GF-D8 (cell line): Measurements from ENCODE around the gene IRF7.
"Not testable (repeated sequence)": the region's sequence is repeated elsewhere in the genome, so short reads cannot be mapped to it uniquely, and the experiment has no call there.

Source experiments
- DNase-seq: peaks from one replicate; lab custom pipeline; 2025; lab: John Stamatoyannopoulos, UW

IRF7 gene

DNA sequence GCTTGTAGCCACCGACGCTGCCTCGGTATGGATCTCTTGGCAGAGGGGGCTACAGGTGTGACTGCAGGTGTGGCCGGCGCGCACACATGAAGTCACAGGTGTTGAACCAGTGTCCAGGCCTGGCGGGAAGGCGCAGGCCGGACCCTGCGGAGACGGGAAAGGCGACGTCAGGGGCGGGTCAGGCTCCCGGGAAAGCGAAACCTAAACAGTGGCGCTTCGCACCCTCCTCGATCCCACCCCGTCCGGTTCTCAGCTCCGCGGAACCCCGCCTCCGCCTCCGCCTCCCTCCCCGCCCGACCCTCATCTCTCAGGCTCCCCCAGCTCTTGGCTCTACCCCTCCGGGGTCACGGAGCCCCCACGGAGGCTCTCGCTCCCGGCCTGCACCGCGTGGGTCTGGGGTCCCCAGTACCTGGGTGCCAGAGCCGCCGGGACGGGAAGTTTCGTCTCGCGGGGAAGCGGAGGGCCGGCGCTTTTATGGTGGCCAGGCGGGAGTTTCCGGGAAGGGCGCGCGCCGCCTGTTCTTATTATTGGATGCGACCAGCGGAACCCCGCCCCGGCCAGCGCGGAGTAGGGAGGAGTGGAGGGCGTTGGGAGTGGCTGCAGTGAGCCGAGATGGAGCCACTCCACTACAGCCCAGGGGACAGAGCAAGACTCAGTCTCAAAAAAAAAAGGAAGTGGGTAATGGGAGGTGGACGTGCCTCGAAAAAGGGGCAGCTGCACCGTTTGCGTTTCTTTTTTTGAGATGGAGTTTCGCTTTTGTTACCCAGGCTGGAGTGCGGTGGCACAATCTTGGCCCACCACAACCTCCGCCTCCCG lies at the start of gene IRF7:
Gene IRF7 (minus strand): TSS at position 447 of the 816 bp plus-strand sequence. CDS start 586 bp downstream, outside the sequence.
- DNase-seq = peak; percentile 75

GRCh38 chr11:665062-665703 lies 49.4 kb upstream of the IRF7 start:
- DNase-seq = no peak

- DNase-seq = no peak
Observed at GRCh38 chr11:662689-663274, 47.0 kb upstream of the IRF7 start.

DNA sequence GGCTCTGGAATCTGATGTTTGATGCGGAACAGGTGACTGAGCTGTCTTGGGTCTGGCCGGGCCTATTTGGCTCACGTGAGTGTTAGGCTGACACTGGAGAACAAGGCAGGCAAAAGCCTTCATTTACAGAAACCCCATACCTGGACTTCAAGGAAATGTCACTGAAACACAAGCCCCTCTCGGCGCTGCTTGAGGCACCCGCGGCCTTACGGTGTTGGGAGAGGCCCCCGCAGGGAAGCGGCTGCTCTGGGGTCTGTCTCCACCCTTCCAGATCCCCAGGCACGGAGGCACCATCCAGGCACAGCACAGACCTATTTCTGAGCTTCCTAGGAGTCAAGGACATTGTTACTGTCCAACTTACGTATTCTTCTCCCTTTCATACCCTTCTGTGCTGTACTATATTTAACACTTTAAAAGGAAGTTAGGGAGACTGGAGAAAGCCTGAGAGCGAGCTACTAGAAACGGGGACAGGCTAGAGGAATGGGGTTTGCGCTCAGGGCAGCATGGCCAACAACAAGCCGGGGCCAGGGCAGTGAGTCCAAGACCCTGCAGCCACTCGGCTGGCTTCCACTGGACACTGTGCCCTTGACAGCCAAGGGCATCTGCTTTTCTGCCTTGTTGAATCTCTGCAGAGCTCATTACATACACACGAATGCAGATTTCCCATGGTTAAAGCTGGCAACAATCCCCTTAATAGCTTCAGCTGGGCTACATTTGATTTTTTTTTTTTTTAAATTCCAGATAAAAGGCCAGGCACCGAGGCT lies 45.1 kb upstream of the IRF7 start:
- DNase-seq = no peak

DNA sequence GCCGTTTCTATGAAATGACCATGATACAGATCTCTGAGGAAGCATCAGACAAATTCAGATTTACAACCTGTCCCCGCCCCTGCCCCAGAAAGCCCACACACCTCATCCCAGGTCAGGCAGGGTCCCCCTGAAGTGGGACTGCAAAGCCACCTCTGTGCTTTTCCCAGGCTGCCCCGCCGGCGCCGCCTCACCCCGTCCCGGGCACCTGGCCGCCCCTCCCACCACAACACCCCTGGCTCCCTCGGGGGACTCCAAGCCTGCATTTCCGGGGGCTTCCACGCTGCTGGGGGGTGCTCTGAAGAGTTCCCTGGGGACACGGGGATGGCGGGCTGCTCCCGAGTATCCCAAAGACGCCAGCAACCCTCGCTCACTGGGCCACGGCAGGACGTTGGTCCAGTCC lies 44.5 kb upstream of the IRF7 start:
- DNase-seq = no peak

DNA sequence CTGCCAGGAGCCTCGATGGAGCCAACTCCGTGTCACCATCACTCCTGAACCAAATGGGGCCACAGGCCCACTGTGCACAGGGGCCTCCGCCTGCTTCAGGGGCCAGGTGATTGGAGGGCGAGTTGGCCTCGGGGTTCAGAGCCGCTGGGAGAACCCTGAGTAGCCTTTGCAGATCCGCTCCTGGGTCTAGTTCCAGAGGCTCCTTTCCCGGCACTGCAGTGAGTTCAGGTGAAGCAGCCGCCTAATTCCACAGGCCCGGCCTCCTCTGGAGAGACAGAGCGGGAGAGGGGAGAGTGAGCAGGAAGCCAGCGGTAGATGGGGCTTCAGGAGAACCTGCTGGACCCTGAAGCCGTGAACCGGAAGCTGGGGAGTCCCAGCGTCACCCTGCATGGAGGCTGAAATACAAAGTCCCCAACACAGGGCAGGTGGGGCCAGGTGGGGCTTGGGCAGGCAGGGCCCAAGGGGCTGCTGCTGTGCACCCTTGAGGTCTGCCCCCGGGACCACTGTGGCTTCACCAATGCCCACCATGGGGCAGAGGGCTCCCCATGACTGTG lies 43.9 kb upstream of the IRF7 start:
- DNase-seq = no peak

- DNase-seq = no peak
Observed at GRCh38 chr11:657691-658126, 42.0 kb upstream of the IRF7 start.

DNA sequence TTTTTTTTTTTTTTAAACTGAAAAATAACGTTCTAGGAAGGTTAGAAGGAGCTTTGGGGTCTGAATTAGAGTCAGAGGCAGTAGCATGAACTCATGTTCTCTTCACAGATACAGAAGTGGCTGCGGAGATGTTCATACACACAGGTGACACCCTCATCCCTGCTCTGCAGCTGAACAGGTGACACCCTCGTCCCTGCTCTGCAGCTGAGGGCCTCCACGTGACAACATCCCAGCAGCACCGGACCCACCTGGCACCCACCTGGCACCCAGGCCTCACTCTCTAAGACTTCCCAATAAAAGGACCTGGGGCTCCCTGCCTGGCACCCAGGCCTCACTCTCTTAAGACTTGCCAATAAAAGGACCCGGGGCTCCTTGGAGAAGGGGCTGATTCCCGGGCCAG lies 41.1 kb upstream of the IRF7 start:
- DNase-seq = no peak

GRCh38 chr11:656426-656825 lies 40.7 kb upstream of the IRF7 start:
- no peak for DNase-seq

GRCh38 chr11:655036-655726 lies 39.4 kb upstream of the IRF7 start:
- no peak for DNase-seq

DNA sequence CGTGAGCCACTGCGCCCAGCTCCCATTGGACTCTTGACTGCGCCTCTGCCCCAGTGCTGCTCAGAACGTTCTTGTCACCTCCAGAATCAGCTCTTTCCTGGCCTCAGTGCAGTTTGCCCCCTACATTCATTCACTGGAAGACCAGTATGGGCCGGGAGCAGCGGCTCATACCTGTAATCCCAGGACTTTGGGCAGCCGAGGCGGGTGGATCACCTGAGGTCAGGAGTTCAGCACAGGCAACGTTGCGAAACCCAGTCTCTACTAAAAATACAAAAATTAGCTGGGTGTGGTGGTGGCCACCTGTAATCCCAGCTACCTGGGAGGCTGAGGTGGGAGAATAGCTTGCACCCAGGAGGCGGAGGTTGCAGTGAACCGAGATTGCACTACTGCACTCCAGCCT lies 38.7 kb upstream of the IRF7 start:
- not testable (repeated sequence) for DNase-seq

- no peak for DNase-seq
Observed at GRCh38 chr11:653837-654236, 38.1 kb upstream of the IRF7 start.

DNA sequence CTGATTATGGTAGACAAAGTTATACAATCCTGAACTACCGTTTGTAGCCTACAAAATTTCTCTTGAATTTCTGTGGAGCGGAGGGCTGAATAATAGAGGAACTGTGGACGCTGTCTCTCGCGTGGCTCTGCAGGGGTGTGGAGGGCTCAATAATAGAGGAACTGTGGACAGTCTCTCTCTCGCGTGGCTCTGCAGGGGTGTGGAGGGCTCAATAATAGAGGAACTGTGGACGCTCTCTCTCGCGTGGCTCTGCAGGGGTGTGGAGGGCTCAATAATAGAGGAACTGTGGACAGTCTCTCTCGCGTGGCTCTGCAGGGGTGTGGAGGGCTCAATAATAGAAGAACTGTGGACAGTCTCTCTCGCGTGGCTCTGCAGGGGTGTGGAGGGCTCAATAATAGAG lies 37.4 kb upstream of the IRF7 start:
- DNase-seq = not testable (repeated sequence)

- no peak for DNase-seq
Observed at GRCh38 chr11:650482-650881, 34.7 kb upstream of the IRF7 start.

GRCh38 chr11:647672-648158 lies 32.0 kb upstream of the IRF7 start:
- not testable (repeated sequence) for DNase-seq

- no peak for DNase-seq
Observed at GRCh38 chr11:646214-646613, 30.5 kb upstream of the IRF7 start.

DNA sequence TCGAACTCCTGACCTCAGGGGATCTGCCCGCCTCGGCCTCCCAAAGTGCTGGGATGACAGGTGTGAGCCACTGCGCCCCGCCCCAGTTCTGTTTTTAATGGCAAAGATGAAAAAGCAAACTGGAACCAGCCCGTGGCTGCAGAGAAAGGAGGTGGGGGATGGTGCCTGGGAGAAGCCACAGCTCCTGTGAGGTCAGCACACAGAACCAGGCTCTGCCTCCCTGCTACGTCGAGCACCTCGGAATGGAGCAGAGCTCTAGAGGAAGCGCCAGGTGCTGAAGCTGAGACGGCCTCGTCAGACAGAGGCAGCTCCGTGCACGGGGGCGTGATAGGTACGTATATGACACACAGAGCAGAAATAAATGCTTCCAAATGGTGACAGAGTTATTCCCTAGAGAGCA lies 29.8 kb upstream of the IRF7 start:
- DNase-seq = no peak

- DNase-seq = no peak
Observed at GRCh38 chr11:643849-644738, 28.3 kb upstream of the IRF7 start.

DNA sequence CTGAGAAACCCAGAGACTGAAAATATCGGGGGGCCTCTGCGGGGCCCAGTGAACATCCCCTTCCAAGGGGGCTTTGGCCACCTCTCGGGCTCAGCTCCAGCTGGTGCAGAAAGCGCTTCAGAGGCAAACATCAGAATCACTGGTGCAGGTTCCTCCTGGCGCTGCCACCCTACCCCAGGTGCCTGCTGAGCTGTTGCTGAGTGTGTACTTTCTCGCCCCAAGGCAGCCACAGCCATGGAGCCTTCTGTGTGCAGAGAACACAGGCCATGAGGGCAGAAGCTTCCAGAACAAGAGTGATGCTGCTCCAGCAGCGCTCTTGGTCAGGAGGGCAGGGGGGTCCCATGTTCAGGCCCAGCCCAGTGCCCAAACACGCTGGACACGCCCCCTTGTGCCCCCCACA lies 27.6 kb upstream of the IRF7 start:
- no peak for DNase-seq

GRCh38 chr11:641806-642370 lies 26.1 kb upstream of the IRF7 start:
- no peak for DNase-seq
